Activated T-helper 1 cell treated with anti-CD3 and anti-CD28 coated beads, Interleukin-2, amount 50 U/mL, for 16 hours (primary cell): ENCODE measurements around the gene ZNF678.
"Not testable (repeated sequence)": the region's sequence is repeated elsewhere in the genome, so short reads cannot be mapped to it uniquely, and the experiment has no call there.

Experiments used
- DNase-seq, 2 donors: peaks; one replicate each; pipeline ENCODE4 v3.0.0-alpha.2; 2020; ENCODE audit warnings: low read depth in 1 of 2, low spot score in 1 of 2

The ZNF678 gene

DNA sequence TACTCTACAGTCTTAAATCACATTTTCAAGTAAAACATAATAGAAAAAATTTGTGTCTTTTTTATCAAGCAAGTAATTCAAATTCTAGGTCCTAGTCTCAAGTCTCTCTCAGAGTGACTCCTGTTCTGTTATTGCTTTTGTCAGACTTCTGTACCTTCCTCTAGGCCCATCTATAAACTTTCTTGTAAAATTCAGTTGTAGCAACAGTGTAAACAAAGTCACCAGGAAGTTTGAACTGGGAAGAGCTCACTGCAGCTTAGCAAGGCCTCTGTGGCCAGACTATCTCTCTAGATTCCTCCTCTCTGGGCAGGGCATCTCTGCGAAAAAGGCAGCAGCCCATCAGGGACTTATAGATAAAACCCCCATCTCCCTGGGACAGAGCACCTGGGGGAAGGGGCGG is 13.5 kb upstream of the ZNF678 start:
- no peak for DNase-seq

DNA sequence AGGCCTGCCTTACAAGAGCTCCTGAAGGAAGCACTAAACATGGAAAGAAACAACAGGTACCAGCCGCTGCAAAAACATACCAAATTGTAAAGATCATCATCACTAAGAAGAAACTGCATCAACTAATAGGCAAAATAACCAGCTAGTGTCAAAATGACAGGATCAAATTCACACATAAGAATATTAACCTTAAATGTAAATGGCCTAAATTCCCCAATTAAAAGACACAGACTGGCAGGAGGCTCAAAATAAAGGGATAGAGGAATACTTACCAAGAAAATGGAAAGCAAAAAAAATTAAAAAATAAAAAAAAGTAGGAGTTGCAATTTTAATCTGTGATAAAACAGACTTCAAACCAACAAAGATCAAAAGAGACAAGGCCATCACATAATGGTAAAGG is 11.5 kb upstream of the ZNF678 start:
- not testable (repeated sequence) for DNase-seq

DNA sequence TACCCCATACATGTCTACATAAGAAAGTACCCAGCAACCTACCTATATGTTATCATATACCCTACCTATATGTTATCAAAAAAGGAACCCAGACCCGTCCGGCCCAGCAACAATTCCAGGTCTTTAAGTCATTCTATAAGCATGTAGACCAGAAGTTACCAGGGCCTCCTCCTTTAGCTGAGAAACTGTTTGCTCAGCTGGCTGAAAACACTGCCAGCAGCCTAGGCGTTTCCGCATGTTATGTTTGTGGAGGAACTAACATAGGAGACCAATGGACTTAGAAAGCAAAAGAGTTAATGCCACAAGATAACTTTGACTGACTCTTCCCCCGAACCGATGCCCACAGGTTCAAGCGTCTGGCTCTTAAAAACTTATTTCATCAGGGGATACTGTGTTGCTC is 7.1 kb upstream of the ZNF678 start:
- DNase-seq, result no peak

DNA sequence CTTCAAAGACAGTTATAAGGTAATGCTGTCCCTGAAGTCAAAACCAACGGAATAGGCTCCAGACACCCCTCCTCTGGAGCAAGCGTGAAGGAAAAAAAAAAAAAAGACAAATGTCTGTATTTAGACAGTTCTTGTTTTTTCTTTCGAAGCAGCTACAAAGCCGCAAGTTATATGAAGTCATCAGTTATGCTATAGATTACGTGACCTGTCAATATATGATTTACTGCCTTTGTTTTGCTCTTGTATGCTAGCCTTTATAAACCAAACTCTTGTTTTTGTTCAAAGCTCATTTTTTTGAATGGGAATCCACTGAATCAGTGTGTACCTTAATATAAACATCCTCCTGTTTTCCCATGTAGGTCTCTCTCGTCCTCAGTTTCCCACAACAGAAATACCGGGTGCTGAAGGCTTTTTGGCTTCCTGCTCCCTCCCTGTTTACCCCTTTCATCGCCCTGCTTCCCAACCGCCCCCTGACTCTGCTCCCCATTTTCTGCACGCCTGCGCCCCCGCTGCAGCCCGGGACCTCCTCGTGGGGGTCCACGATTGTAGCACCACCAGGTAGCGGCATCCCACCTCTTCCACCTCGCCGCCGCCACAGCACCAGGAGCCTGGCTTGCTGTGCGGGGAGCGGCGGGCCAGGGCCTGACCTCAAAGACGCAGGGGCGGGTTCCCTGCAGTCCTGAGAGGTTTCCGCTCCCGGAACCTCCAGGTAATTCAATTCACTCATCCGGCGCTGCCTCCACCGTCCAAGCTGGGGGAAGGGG is 5.2 kb upstream of the ZNF678 start:
- DNase-seq, result no peak

DNA sequence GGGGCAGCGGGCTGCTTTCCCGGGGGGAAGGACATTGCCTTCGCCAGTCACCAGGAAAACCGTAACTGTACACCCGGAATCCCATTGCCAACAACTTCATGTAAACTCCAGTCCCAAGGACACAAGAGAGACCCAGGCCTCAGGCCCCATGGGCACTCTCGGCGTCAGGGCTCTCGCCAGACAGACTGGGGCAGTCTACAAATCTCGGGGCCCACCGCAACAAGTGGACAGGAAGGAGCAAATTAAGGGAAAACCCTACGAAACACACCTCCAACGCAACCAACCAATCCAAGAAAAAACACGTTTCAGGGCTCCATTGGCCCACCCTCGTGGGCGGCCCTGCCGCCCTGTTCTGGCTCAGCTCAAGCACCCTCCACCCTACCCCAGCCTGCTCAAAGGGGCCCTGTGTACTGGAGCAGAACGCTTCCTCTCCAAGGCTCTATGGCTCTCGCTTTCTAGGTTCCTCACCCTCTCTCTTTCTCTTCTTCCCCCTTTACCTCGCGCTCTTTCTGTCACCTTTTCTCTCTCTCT is 4.6 kb upstream of the ZNF678 start:
- no peak for DNase-seq

DNA sequence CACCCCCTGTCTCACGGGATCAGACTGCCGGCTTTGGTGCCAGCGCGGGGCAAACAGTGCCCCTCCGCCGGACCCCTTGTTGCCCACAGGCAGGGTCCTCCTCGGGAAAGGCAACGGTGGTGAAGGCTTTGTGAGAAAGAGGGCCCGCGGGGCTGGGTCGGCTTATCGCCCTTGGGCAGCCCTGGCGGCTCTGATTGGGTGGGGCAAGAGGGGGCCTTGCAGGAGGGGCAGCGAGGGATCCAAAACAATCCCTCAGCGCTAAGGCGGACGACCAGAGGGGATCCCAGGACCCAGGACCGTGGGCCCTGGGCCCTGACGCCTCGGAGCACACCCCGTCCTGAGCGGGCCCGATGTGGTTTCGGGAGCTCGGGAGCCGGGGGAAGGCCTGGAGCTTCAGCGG is 3.9 kb upstream of the ZNF678 start:
- DNase-seq, result no peak

DNA sequence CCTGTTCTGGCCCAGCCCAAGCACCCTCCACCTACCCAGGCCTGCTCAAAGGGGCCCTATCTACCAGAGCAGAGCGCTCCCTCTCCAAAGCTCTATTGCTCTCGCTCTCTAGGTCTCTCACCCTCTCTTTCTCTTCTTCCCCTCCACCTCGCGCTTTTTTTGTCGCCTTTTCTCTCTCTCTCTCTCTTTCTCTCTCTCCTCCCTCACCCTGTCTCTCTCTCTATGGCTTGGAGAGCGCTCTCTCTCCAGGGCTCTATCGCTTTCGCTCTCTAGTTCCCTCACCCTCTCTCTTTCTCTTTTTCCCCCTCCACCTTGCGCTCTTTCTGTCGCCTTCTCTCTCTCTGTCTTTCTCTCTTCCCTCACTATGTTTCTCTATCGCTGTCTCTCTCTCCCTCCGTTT is 3.4 kb upstream of the ZNF678 start:
- no peak for DNase-seq

DNA sequence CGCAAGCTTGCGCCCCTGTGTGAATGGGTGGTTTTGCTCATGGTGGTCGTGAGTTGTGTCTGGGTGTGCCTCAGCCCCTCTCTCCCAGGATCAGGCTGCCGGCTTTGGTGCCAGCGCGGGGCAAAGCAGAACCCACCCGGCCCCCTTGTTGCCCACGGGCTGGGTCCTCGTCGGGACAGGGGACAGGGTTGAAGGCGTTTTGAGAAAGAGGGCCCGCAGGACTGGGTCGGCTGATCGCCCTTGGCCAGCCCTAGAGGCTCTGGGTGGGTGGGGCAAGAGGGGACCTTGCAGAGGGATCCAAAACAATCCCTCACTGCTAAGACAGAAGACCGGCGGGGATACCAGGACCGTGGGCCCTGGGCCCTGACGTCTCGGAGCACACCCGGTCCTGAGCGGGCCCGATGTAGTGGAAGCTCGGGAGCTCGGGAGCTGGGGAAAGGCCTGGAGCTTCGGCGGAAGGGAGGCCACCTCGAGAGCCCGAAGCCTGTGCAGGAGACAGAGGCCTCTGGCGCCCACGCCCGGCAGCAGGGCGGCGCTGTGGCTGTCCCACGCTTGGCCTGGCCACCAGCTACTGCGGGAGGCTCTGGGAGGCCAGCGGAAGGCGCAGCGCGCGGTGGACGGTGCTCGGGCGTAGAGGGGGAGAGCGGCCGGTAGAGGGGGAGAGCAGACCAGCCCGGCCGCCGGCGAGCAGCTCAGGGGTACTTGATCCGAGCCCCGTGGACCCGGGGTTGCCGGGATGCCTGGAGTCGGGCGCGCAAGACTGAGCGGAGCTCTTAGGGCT is 2.8 kb upstream of the ZNF678 start:
- no peak for DNase-seq

DNA sequence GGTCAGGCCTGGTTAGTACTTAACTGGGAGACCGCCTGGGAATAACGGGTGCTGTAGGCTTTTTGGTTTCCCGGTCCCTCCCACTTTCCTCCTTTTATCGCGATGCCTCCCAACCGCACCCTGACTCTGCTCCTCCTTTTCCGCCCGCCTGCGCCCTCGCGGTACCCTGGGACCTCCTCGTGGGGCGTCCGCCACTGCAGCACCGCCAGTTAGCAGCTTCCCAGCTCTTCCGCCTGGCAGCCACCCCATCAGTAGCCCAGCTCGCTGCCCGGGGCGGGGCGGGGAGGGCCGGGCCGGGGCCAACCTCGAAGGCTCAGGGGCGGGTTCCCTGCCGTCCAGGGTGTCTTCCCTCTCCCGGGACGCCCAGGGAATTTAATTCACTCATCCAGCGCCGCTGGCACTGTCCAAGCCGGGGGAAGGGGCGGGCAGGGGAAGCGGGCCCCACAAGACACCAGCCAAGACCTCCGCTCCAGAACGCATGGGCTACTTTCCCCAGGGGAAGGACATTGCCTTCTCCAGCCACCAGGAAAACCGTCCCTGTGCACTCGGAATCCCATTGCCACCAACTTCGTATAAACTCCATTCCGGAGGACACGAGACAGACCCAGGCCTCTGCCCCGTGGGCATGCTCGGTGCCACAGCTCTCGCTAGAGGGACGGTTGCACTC is 2.0 kb upstream of the ZNF678 start:
- DNase-seq, result no peak

DNA sequence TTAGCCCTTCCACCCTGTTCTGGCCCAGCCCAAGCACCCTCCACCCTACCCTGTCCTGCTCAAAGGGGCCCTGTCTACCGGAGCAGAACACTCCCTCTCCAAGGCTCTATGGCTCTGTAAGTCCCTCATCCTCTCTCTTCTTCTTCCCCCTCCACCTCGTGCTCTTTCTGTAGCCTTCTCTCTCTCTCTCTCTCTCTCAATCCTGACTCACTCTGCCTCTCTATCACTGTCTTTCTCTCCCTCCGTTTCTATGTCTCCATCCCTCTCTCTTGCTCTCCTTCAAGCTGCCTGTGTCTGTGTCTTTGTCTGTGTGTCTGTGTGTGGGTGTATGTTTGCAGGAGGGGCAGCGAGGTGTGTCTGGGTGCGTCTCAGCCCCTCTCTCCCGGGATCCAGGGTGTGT is 1.3 kb upstream of the ZNF678 start:
- DNase-seq, result no peak

DNA sequence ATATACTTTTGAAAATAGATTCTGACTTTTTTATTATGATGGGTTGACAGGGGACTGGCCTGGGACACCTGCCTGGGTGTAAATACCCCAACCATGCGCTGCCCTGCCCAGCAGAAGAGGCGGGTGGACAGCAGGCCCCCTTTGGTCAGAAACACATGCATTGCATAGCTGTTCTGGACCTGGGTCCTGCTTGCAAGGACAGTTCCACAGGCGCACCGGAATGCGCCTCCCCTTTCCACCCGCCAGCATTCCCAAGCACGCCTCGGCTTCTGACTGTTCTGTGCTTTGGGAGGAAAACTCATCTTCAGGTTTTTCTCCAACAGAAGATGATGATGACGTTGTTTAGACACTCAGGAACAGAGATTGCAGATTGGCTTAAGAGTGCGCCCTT is 428 bp upstream of the ZNF678 start:
- DNase-seq, result no peak

DNA sequence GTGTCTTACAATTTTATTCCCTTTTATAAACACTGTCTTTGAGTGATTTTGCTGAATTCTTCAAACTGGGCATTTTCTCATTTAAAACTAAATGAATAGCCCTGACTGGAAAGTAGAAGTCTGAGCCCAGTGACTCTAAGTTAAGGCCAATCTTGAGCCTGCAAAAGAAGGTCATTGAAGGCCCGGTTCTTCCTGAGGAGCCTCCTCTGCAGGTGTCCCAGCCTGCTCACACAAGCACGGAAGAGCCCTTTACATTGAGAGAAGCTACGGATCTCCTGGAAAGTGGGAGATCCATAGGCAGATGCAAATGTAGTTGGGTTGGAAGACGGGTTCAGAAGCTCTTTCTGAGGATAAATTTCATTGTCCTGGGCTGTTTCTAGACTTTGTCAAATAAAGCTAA is 3.9 kb downstream of the ZNF678 start:
- DNase-seq, result no peak

DNA sequence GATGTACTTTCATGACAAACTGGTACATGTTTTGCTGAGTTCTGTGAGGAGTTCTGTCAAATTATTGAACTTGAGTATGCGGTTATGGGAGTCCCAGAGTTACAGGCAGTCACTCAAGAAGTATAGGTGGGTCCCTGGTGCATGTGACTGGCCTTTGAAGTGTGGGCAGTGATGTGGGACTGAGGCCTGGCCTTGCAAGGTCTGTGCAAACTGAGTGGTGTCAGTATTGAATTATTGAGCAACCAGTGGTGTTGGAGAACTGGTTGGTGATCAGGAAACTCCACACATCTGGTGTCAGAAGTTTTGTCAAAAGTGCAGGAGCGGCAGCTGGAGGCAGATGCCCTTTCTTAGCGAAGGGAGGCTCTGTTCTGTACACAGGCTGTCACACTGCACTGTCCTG is 5.2 kb downstream of the ZNF678 start:
- no peak for DNase-seq

DNA sequence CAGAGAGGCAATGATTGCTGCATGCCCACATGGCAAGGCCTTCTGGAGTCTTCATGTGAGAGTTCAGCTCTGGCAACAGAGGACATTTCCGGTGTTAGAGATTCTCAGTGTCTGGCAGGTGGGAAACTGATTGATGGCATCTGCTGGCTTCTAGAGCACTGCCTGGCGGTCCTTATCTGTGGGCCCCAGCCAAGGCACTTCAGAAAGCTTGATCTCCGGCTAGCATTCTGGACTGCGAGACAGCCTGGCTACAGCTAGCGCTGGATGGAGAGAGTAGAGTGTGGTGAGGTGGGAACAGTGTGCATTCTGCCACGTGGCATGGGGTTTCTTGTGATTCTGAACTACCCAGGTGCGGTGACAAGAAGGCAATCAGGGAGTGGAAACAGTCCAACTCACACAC is 9.4 kb downstream of the ZNF678 start:
- DNase-seq, result no peak

DNA sequence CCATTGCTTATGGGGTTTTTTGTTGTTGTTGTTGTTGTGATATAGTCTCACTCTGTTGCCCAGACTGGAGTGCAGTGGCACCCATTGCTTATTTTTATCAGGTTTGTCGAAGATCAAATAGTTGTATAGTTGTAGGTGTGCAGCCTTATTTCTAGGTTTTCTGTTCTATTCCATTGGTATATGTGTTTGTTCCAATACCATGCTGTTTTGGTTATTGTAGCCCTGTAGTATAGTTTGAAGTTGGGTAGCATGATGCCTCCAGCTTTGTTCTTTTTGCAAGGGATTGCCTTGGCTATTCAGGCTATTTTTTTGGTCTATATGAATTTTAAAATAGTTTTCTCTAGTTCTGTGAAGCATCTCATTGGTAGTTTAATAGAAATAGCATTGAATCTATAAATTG is 11.6 kb downstream of the ZNF678 start:
- no peak for DNase-seq

DNA sequence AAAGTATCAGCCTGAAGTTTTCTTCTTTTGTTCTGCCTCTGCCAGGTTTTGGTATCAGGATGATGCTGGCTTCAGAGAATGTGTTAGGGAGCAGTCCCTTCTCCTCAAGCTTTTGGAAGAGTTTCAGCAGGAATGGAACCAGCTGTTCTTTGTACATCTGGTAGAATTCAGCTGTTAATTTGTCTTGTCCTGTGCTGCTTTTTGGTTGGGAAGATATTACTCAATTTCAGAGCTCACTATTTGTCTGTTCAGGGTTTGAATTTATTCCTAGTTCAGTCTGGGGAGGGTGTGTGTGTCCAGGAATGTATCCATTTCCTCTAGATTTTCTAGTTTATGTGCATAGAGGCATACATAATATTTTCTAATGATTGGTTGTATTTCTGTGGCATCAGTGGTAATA is 12.8 kb downstream of the ZNF678 start:
- DNase-seq, result no peak

DNA sequence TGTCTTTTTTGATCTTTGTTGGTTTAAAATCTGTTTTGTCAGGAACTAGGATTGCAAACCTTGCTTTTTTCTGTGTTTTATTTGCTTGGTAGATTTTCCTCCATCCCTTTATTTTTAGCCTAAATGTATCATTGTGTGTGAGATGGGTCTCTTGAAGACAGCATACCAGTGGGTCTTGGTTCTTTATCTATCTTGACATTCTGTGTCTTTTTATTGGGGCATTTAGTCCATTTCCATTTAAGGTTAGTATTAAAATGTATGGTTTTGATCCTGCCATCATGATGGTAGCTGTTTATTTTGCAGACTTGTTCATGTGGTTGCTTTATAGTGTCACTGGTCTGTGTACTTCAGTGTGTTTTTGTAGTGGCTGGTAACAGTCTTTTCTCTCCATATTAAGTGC is 14.1 kb downstream of the ZNF678 start:
- no peak for DNase-seq

DNA sequence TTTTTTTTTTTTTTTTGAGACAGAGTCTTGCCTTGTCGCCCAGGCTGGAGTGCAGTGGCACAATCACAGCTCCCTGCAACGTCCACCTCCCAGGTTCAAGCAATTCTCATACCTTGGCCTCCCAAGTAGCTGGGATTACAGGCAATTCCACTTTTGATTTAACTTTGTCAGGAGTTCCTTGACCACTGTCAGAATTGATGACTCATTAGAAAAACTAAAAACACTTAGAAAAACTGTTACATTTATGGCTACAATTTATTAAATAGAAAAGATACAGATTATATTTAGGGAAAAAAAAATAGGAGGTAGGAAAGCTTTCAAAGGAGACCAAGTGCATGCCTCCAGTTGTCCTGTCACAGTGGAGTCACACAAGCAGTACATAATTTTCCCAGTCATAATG is 20.0 kb downstream of the ZNF678 start:
- DNase-seq, result no peak

DNA sequence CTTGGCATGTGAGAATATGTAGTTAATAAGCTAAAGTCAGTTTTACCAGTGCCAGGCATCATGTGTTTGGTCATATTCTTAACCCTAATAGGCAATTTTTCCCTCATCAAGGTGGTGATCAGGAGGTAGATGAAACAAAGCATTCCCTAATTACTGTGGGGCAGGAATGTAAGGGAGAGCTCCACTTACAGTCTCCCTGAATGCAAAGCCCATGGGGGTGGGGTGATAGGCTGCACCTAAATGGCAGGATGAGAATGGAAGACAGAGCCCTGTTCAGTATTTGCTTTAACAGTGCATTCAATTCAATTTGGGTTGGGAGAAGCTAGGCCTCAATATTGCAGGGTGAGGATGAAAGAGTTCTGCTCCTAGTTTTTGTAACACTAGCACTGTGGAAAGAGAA is 23.4 kb downstream of the ZNF678 start:
- no peak for DNase-seq

DNA sequence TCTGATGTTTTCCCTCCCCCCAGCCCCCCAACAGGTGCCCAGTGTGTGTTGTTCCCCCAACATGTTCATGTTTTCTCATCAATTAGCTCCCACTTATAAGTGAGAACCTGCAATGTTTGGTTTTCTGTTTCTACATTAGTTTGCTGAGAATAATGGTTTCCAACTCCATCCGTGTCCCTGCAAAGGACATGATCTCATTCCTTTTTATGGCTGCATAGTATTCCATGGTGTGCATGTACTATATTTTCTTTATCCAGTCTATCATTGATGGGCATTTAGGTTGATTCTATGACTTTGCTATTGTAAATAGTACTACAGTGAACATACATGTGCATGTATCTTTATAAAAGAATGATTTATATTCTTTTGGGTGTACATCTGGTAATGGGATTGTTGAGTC is 24.6 kb downstream of the ZNF678 start:
- no peak for DNase-seq

DNA sequence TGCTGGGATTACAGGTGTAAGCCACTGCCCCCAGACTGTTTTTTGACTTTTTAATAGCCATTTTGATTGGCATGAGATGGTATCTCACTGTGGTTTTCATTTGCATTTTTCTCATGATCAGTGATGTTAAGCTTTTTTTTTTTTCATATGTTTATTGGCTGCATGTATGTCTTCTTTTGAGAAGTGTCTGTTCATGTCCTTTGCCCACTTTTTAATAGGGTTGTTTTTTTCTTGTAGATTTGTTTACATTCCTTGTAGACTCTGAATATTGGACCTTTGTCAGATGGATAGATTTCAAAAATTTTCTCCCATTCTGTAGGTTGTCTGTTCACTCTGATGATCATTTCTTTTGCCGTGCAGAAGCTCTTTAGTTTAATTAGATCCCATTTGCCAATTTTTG is 25.4 kb downstream of the ZNF678 start:
- not testable (repeated sequence) for DNase-seq

DNA sequence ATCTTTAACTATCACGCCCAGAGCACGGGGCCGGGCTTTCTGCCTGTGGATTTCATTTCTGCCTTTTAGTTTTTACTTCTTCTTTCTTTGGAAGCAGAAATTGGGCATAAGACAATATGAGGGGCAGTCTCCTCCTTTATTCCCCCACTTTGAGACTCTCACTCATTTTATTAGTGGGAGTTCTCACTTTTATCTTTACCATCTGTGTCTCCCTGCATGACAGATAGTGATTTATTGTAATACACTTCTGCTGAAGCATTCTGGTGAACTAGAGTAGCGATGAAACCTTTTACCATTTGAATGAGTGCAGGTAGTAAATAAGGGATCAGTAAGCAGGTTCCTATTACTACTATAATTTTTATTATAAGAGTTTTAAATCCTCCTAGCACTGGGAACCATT is 26.4 kb downstream of the ZNF678 start:
- not testable (repeated sequence) for DNase-seq
